HG03571 (cell line): ENCODE data around the gene ANO6.
"Not testable (repeated sequence)": the region's sequence is repeated elsewhere in the genome, so short reads cannot be mapped to it uniquely, and the experiment has no call there.

Experiments used
- ATAC-seq: cut with Tn5 transposase; IDR thresholded peaks from one replicate; pipeline ENCODE4 v1.9.1; 2021; ENCODE audit not compliant: unreplicated experiment

Gene ANO6

GRCh38 chr12:45389426-45389825 lies 173.5 kb downstream of the ANO6 start:
- ATAC-seq = no peak

DNA sequence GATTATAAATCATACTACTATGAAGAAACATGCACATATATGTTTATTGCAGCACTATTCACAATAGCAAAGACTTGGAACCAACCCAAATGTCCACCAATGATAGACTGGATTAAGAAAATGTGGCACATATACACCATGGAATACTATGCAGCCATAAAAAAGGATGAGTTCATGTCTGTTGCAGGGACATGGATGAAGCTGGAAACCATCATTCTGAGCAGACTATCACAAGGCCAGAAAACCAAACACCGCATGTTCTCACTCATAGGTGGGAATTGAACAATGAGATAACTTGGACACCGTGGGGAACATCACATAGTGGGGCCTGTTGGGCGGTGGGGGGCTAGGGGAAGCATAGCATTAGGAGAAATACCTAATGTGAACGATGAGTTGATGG lies 181.6 kb downstream of the ANO6 start:
- ATAC-seq = not testable (repeated sequence)

- ATAC-seq = no peak
These were observed 182.7 kb downstream of the ANO6 start for GRCh38 chr12:45398552-45398951.

DNA sequence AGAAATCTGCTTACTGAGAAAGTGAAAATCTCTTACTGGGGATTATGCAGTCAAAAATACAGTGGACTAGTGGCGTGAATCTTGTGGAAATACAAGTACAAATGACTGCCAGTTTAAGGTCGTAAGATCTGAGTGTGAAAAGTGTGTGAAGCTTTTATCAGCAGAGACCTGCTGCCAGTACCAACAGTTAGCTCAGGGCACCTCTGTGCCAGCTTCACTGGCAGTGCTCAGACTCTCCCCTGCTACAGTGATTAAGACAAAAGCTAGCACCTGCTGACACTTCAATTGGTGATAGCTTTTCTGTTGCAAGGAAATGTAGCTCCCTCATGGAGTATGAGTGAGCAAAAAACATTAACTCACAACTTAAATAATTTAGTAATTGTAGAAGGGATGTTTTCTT lies 185.1 kb downstream of the ANO6 start:
- no peak for ATAC-seq

- ATAC-seq = no peak
These were observed 186.4 kb downstream of the ANO6 start for GRCh38 chr12:45402288-45402687.

DNA sequence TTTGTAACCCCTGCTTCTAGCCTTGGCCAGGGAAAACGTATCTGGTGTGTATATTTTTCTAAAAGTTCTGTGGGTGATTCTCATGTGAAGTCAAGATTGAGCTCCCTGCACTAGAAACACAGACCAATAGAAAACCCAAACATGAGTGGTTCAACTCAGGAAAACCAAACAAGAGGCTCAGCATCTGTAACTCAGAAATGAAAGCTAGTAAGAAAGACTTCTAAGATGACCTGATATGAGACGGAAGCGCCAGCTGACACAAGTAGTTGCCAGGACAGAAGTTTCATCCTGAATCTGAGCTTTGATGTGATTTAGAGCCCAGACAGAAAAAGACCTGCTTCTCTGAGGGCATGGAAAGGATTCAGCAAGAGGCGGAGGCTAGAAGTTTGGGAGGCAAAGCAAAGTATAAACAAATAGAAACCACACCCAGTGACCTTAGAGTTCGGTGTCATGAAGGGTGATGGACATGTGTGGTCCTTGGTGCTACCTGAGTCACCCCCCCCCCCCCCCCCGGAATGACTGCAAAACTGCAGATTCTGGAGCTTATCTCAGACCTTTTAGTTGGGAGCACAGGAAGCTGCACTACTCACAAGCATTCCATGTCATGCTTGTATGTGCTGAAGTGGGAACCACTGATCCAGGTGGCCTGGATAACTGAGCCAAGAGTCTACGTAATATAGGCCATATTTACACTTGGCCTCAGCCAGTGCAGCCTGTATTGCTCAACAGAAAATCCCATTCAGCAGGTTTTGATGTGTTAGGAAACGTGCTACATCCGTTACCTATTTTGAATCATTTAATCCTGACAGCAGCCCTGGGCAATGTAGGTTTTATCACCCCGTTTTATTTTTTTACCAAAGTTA lies 191.3 kb downstream of the ANO6 start:
- no peak for ATAC-seq

DNA sequence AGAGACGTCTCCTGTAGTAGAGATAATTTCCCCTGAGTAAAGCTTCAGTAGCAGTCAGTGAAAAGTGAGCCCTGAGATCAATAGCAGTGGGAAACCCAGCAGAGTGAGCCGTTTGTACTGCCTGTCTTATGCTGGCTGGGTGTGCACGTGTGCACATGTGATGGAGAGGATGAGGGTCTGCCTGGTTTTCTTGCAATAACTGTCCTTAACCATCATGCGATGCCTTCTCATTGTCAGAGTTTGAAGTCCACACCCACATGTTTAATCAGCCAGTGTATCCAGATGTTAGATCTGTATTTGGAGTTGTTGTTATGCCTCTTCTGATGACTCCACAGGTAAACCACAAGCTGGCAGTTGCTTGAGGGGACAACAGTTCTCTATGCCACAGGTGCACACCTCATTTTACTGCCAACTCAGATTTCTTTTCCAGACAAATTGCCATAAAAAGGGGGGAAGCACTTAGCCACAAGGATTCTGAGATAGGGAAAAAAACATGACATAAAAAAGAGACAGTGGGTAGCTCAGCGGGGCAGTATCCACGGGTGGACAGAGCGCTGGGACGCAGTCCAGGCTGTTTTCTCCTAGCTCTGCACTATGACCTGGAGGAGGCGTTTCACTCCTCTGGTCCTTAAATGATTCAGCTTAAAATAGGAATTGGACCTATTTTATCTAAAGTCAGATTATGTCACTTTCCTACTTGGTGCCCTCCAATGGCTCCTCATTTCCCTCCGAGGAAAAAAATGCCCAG lies 192.3 kb downstream of the ANO6 start:
- ATAC-seq = no peak

- ATAC-seq = no peak
These were observed 192.8 kb downstream of the ANO6 start for GRCh38 chr12:45408729-45409114.

- ATAC-seq = no peak
These were observed 194.1 kb downstream of the ANO6 start for GRCh38 chr12:45409966-45410365.

GRCh38 chr12:45411626-45412025 lies 195.7 kb downstream of the ANO6 start:
- ATAC-seq = no peak

DNA sequence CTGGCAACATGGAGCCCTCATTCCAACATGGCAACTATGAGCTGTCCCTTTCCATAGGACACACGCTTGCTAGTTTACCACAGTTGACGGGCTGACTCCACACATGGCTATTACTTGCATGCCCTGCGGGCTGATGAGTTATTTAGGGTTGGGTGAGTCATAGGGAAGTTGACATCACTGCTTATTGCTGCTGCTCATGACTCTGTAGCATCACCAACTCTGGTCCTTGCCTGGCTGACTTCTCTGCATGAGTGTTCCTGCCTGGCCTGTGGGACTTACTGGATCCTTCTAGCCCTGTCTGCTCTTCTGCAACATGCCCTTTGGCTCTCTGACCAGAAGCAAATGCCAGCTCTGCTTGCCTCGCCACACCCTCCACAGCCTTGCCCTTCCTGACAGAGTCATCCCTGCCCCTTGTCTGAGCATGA lies 199.5 kb downstream of the ANO6 start:
- peak; percentile 87 for ATAC-seq

- no peak for ATAC-seq
These were observed 200.2 kb downstream of the ANO6 start for GRCh38 chr12:45416126-45416525.

GRCh38 chr12:45418520-45418919 lies 202.6 kb downstream of the ANO6 start:
- ATAC-seq = no peak

- ATAC-seq = no peak
These were observed 203.5 kb downstream of the ANO6 start for GRCh38 chr12:45419317-45419814.

GRCh38 chr12:45421736-45422135 lies 205.8 kb downstream of the ANO6 start:
- no peak for ATAC-seq

DNA sequence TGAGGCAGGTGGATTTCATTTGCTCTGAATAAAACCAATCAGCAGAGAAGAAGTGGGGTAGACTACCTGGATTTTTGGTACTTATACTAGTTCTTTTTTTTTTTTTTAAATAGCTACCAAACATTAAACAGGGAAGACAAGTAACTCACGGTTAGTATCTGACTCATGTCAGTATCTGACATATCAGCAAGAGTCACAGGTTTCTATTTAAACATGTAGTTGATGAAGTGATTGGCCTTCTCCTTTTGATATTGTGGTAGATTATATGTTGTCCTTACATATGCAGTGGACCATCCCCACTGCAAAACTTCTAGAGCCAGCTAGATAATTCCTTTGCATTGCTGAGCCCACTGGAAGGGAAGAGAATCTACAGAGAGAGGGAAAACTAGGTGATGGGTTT lies 208.0 kb downstream of the ANO6 start:
- ATAC-seq = no peak

GRCh38 chr12:45425426-45425825 lies 209.5 kb downstream of the ANO6 start:
- ATAC-seq = no peak

DNA sequence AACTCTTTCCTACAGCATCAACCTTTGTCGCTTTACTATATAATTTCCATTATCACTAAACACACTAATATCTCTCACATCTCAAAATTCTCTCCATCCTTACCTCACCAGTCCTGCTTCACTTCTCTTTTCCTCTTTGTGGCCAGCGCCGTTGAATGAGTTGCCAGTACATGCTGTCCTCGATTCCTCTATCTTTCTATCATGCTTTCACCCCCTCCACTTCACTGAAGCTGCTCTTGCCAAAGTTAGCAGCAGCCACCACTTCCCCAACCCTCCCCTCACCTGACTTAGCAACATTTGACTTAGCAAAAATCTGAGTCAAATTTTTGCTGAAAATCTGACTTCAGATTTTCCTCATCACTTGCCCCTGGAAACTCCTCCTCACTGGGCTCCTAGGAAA lies 210.4 kb downstream of the ANO6 start:
- no peak for ATAC-seq

DNA sequence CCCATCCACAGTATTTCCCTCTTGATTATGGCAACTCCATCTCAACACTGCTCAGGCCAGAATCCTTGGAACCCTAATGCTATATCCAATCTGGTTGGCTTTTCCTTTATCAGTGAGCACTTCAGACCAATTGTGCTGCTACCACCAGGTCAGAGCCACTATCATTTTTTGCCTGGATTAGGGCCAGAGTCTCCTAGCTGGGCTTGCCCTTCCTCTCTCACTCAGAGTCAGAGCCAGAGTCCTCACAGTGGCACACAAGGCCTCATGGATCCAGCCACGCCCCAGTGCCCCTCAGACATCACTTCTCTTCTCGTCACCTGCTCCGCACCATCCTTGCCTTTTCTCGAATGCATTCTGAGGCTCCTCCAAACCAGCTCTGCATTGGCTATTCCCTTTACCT lies 211.1 kb downstream of the ANO6 start:
- ATAC-seq = no peak

GRCh38 chr12:45429831-45430230 lies 213.9 kb downstream of the ANO6 start:
- no peak for ATAC-seq

GRCh38 chr12:45431126-45431525 lies 215.2 kb downstream of the ANO6 start:
- ATAC-seq = no peak

DNA sequence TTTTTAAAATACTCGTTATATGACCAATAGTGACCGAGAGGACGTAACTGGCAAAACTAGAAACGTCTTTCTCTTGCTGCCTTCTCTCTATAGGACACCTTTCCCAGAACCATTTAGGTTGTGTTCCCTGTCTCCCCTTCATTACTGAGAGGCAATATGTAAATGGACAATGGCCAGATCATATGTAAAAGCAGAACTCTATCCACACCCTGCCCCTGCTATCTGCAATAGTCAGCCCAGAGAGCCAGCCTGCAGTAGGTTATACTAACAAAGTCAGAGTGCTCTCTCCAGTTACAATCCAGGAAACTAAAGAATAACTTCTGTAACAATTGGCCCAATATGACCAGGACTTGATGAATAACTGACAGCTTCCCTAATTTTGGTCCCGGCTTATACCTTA lies 216.8 kb downstream of the ANO6 start:
- ATAC-seq = no peak
